Measurements from ENCODE around the gene MIP. TPM values are rescaled to one million over a fixed set of nuclear protein-coding genes. Genes with fewer than 3 reads are reported as not detected.

MIP gene
- total RNA-seq, 1 experiment from 2014 or later: not detected

DNA sequence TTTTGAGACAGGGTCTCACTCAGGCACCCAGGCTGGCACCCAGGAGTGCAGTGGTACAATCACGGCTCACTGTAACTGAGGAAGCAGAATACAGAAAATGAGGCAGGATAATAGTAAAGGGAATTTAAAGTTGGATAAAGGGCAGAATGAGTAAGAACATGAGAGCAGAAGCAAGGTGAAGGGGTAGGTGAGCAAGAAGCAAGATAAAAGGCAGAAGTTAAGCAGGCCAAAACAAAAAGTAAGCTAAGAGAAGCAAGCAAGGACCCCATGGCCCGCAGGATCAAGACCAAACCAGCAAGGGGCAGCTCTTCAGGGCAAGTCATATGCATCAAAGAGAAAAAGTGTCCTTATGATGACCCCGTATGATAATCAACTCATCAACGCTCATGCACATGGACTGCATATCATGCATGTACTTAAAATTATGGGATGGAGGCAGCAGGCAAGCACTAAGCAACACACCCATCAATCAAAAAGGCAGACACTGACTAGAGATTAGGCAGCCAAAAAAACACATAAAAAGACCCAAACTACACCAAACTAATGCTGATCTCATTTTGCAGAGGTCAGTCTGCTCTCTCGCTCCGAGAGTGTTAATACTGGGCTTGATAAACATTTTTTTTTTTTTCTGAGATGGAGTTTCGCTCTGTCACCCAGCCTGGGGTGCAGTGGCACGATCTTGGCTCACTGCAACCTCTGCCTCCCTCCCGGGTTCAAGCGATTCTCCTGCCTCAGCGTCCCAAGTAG lies 16.9 kb downstream of the MIP start:
- BruUV-seq (replicated peaks): no TSS peak
- POLR2A ChIA-PET: no interaction called here
- no peak for ATAC-seq
- Histone ChIP-seq H3K27me3 (ENCODE audit: control insufficient read depth, insufficient read depth, low read length) (no peaks in the 10 kb centered on the region), H3K4me1 (ENCODE audit: control insufficient read depth, insufficient read depth, low read length) (no peaks in the 10 kb centered on the region), H3K27ac (ENCODE audit: low read length) (no peak overlapping the region), H3K9me3 (ENCODE audit: control insufficient read depth, insufficient read depth, low read depth, low read length) (no peaks in the 10 kb centered on the region), H3K4me3 (ENCODE audit: low read depth in 2 of 2, low read length in 2 of 2) (no peak overlapping the region), H3K36me3 (ENCODE audit: control insufficient read depth, insufficient read depth, low read length) (no peaks in the 10 kb centered on the region)
- intact Hi-C loops (cut with micrococcal nuclease; ENCODE audit: unreplicated experiment): no loop called here
- in situ Hi-C loops (cut with HindIII; ENCODE audit: low pct_unique_long_range_greater_than_20kb, low sequenced_read_pairs): no loop called here
- CTCF ChIA-PET: no interaction called here
- TF ChIP-seq SIN3A (IDR thresholded peaks at IDR 0.05; ENCODE audit: borderline replicate concordance, insufficient read depth, low read depth, low read length) (no peak), TCF7L2 (IDR thresholded peaks at IDR 0.05; ENCODE audit: low read depth, low read length) (no peak), POLR2AphosphoS5 (IDR thresholded peaks at IDR 0.05; ENCODE audit: low read depth, low read length) (no peak)
- TF ChIP-seq, protein P1, sequence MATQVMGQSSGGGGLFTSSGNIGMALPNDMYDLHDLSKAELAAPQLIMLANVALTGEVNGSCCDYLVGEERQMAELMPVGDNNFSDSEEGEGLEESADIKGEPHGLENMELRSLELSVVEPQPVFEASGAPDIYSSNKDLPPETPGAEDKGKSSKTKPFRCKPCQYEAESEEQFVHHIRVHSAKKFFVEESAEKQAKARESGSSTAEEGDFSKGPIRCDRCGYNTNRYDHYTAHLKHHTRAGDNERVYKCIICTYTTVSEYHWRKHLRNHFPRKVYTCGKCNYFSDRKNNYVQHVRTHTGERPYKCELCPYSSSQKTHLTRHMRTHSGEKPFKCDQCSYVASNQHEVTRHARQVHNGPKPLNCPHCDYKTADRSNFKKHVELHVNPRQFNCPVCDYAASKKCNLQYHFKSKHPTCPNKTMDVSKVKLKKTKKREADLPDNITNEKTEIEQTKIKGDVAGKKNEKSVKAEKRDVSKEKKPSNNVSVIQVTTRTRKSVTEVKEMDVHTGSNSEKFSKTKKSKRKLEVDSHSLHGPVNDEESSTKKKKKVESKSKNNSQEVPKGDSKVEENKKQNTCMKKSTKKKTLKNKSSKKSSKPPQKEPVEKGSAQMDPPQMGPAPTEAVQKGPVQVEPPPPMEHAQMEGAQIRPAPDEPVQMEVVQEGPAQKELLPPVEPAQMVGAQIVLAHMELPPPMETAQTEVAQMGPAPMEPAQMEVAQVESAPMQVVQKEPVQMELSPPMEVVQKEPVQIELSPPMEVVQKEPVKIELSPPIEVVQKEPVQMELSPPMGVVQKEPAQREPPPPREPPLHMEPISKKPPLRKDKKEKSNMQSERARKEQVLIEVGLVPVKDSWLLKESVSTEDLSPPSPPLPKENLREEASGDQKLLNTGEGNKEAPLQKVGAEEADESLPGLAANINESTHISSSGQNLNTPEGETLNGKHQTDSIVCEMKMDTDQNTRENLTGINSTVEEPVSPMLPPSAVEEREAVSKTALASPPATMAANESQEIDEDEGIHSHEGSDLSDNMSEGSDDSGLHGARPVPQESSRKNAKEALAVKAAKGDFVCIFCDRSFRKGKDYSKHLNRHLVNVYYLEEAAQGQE (IDR thresholded peaks at IDR 0.05; ENCODE audit: insufficient read depth in 1 of 2, low read depth in 2 of 2, low read length in 1 of 2): no peak
- TF ChIP-seq, protein P2, sequence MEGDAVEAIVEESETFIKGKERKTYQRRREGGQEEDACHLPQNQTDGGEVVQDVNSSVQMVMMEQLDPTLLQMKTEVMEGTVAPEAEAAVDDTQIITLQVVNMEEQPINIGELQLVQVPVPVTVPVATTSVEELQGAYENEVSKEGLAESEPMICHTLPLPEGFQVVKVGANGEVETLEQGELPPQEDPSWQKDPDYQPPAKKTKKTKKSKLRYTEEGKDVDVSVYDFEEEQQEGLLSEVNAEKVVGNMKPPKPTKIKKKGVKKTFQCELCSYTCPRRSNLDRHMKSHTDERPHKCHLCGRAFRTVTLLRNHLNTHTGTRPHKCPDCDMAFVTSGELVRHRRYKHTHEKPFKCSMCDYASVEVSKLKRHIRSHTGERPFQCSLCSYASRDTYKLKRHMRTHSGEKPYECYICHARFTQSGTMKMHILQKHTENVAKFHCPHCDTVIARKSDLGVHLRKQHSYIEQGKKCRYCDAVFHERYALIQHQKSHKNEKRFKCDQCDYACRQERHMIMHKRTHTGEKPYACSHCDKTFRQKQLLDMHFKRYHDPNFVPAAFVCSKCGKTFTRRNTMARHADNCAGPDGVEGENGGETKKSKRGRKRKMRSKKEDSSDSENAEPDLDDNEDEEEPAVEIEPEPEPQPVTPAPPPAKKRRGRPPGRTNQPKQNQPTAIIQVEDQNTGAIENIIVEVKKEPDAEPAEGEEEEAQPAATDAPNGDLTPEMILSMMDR (IDR thresholded peaks at IDR 0.05): no peak
- DNase-seq (ENCODE audit: low read depth, low spot score): no peak

DNA sequence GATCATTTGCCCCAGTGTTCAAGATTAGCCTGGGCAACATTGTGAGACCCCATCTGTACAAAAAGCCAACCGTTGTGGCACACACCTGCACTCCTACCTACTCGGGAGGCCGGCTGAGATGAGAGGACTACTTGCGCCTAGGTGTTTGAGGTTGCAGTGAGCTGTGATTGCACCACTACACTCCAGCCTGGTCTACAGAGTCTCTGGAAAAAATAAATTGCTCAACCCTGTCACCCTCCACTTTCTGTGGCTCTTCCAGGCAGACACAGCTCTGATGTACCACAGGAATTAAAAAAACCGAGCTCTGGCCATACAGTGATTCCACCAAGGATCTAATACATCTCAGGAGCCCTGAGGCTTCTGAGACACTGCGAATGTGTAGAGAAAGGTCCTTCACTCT lies 19.6 kb downstream of the MIP start:
- no peak overlapping the region for H3K27ac ChIP-seq (ENCODE audit: low read length)
- H3K4me1 ChIP-seq (ENCODE audit: control insufficient read depth, insufficient read depth, low read length): no peaks in the 10 kb centered on the region
- TF ChIP-seq TCF7L2 (IDR thresholded peaks at IDR 0.05; ENCODE audit: low read depth, low read length): no peak
- TF ChIP-seq POLR2AphosphoS5 (IDR thresholded peaks at IDR 0.05; ENCODE audit: low read depth, low read length): no peak
- TF ChIP-seq SIN3A (IDR thresholded peaks at IDR 0.05; ENCODE audit: borderline replicate concordance, insufficient read depth, low read depth, low read length): no peak
- TF ChIP-seq, protein P2 (IDR thresholded peaks at IDR 0.05): no peak
- TF ChIP-seq, protein P1 (IDR thresholded peaks at IDR 0.05; ENCODE audit: insufficient read depth in 1 of 2, low read depth in 2 of 2, low read length in 1 of 2): no peak
- H3K27me3 ChIP-seq (ENCODE audit: control insufficient read depth, insufficient read depth, low read length): no peaks in the 10 kb centered on the region
- POLR2A ChIA-PET: no interaction called here
- no peaks in the 10 kb centered on the region for H3K9me3 ChIP-seq (ENCODE audit: control insufficient read depth, insufficient read depth, low read depth, low read length)
- no peak for ATAC-seq
- CTCF ChIA-PET: no interaction called here
- no TSS peak for BruUV-seq (replicated peaks)
- H3K4me3 ChIP-seq (ENCODE audit: low read depth in 2 of 2, low read length in 2 of 2): no peak overlapping the region
- in situ Hi-C loops (cut with HindIII; ENCODE audit: low pct_unique_long_range_greater_than_20kb, low sequenced_read_pairs): no loop called here
- DNase-seq (ENCODE audit: low read depth, low spot score): no peak
- peaks cover 4% of the 10 kb centered on the region; the same call in 1 of the 2 replicates for H3K36me3 ChIP-seq (ENCODE audit: control insufficient read depth, insufficient read depth, low read length)
- intact Hi-C loops (cut with micrococcal nuclease; ENCODE audit: unreplicated experiment): no loop called here
